ENCODE data around the gene PRKCH. TPM values are rescaled to one million over a fixed set of nuclear protein-coding genes. Genes with fewer than 3 reads are reported as not detected.
"Not testable (repeated sequence)": the region's sequence is repeated elsewhere in the genome, so short reads cannot be mapped to it uniquely, and the experiment has no call there.

Gene PRKCH
- total and polyA plus RNA-seq, 2 experiments from 2014 or later, result 2.4 to 3.5 TPM

DNA sequence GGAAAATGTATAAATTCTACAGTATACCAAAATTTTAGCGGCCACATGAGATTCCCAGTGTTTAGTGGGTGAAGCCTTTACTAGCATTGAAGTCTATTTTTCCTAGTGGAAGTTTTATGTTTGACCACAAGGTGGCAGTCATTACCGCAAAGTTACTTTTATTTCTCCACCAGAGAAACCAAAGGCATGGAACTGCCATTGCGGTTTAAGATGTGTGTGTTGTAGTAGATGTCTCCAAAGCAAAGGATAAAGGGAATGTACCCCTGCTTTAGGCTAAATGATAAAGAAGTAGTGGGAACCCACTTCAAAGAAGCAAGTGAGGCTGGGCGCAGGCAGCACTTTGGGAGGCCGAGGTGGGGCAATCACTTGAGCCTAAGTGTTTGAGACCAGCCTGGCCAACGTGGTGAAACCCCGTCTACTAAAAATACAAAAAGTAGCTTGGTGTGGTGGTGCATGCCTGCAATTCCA is 140.5 kb downstream of the PRKCH start:
- Histone ChIP-seq H3K27me3 (replicated peaks; ENCODE audit: insufficient read depth) (no peaks in the 10 kb centered on the region), H2AFZ (peak overlapping the region; percentile 23; the same call in 1 of the 2 replicates), H3K4me2 (ENCODE audit: unreplicated experiment) (peak overlapping the region; percentile 63), H3K9me2 (ENCODE audit: insufficient read depth) (no peaks in the 10 kb centered on the region), H3K79me2 (ENCODE audit: insufficient read depth) (peaks cover 93% of the 10 kb centered on the region), H3K9ac (peak overlapping the region; percentile 47), H3K4me1 (ENCODE audit: insufficient read depth) (peaks cover 41% of the 10 kb centered on the region), H3K4me3 (peak overlapping the region; percentile 26; the same call in 1 of the 2 replicates), H3K9me3 (ENCODE audit: low read depth) (no peaks in the 10 kb centered on the region), H3K27ac (peak overlapping the region; percentile 68), H4K20me1 (ENCODE audit: insufficient read depth) (no peaks in the 10 kb centered on the region), H3F3A (ENCODE audit: insufficient read depth) (peaks cover 34% of the 10 kb centered on the region; the same call in 1 of the 2 replicates), H3K36me3 (ENCODE audit: low read depth) (no peaks in the 10 kb centered on the region)
- TF ChIP-seq EZH2phosphoT487 (IDR thresholded peaks at IDR 0.05; ENCODE audit: insufficient read depth, low read depth) (no peak), EZH2 (IDR thresholded peaks at IDR 0.05; ENCODE audit: insufficient read depth, poor library complexity, severe bottlenecking) (no peak)
- in situ Hi-C loops (cut with MboI), result loop anchor here (25.0 kb wide), 1 partner anchor 300 kb away; the partner anchor contains the start of gene SNAPC1
- peak; percentile 79 for DNase-seq
- 40 to 45% methylated on average over 7 of the region's 7 CpGs for WGBS, 2 experiments (ENCODE audit: low coverage in 1 of 2, low lambda C conversion rate in 2 of 2, missing lambda C conversion rate in 2 of 2)

DNA sequence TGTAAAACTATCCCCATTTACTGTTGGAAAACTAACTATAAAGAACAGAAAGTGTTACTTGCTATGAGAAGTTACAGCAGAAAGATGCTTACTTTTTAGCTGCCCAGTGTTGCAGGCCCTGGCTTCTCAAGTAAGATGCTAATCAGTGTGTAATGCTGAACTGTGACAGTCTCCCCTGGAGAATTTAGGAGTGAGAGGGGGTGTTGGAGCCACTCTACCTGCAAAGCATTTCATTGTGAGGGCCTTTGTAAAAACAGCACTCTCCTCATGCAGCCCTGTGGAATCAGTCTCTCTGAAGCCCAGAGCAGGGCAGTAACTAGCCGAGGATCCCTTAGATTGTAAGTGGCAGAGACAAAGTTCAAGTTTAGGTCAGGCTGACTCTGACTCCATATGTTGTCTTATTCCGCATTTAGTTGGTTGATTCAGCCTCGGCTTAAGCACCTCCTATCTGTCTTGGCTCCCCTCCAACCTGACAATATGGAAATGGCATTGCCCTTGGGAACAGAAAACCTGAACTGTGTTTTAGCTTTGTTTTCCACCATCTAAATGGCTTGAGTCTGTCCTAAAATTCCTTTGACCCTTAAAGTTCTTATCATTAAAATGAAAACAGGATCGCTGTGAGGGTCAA is 141.3 kb downstream of the PRKCH start:
- no peak overlapping the region; the same call in 1 of the 2 replicates for H2AFZ ChIP-seq
- in situ Hi-C loops (cut with MboI), result loop anchor here (25.0 kb wide), 1 partner anchor 300 kb away; the partner anchor contains the start of gene SNAPC1
- no peaks in the 10 kb centered on the region for H3K9me2 ChIP-seq (ENCODE audit: insufficient read depth)
- H3K79me2 ChIP-seq (ENCODE audit: insufficient read depth), result peaks cover 93% of the 10 kb centered on the region
- H3K9ac ChIP-seq, result peak overlapping the region; percentile 47
- DNase-seq, result peak; percentile 84
- H3K9me3 ChIP-seq (ENCODE audit: low read depth), result no peaks in the 10 kb centered on the region
- TF ChIP-seq EZH2 (IDR thresholded peaks at IDR 0.05; ENCODE audit: insufficient read depth, poor library complexity, severe bottlenecking) (no peak), EZH2phosphoT487 (IDR thresholded peaks at IDR 0.05; ENCODE audit: insufficient read depth, low read depth) (no peak)
- H3K4me1 ChIP-seq (ENCODE audit: insufficient read depth), result peaks cover 43% of the 10 kb centered on the region
- peak overlapping the region; percentile 63 for H3K4me2 ChIP-seq (ENCODE audit: unreplicated experiment)
- H3F3A ChIP-seq (ENCODE audit: insufficient read depth), result peaks cover 34% of the 10 kb centered on the region; the same call in 1 of the 2 replicates
- H3K27ac ChIP-seq, result peak overlapping the region; percentile 68
- H3K27me3 ChIP-seq (replicated peaks; ENCODE audit: insufficient read depth), result no peaks in the 10 kb centered on the region
- no peaks in the 10 kb centered on the region for H4K20me1 ChIP-seq (ENCODE audit: insufficient read depth)
- H3K4me3 ChIP-seq, result peak overlapping the region; percentile 26
- 22 to 26% methylated on average over 4 of the region's 4 CpGs for WGBS, 2 experiments (ENCODE audit: low coverage in 1 of 2, low lambda C conversion rate in 2 of 2, missing lambda C conversion rate in 2 of 2)
- H3K36me3 ChIP-seq (ENCODE audit: low read depth), result no peaks in the 10 kb centered on the region

DNA sequence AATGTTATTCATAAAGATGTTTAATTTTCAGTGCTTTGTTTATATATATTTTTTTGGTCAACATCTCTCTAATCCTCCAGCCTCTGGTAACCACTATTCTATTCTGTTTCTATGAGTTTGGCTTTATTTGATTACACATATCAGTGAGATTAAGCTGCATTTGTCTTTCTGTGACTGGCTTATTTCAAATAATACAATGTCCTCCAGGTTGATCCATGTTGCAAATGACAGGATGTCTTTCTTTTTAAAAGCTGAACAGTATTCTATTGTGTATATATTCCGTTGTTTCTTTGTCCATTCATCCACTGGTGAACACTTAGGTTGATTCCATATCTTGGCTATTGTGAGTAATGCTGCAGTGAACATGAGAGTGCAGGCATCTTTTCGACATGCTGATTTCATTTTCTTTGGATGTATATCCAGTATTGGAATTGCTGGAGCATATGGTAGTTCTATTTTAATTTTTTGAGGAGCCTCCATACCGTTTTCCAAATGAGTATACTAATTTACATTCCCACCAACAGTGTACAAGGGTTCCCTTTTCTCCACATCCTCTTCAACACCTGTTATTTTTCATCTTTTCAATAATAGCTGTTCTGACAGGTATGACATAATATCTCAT is 142.4 kb downstream of the PRKCH start:
- peaks cover 43% of the 10 kb centered on the region for H3K4me1 ChIP-seq (ENCODE audit: insufficient read depth)
- no peaks in the 10 kb centered on the region for H3K9me2 ChIP-seq (ENCODE audit: insufficient read depth)
- no peak overlapping the region for H3K4me3 ChIP-seq
- TF ChIP-seq EZH2phosphoT487 (IDR thresholded peaks at IDR 0.05; ENCODE audit: insufficient read depth, low read depth), result no peak
- no peak for TF ChIP-seq EZH2 (IDR thresholded peaks at IDR 0.05; ENCODE audit: insufficient read depth, poor library complexity, severe bottlenecking)
- peak overlapping the region; percentile 3; the same call in 1 of the 2 replicates for H3K27ac ChIP-seq
- no peaks in the 10 kb centered on the region for H4K20me1 ChIP-seq (ENCODE audit: insufficient read depth)
- H3K9me3 ChIP-seq (ENCODE audit: low read depth), result no peaks in the 10 kb centered on the region
- WGBS, 2 experiments (ENCODE audit: low coverage in 1 of 2, low lambda C conversion rate in 2 of 2, missing lambda C conversion rate in 2 of 2), result 84 to 86% methylated on average over 3 of the region's 3 CpGs
- no peaks in the 10 kb centered on the region for H3K36me3 ChIP-seq (ENCODE audit: low read depth)
- peaks cover 34% of the 10 kb centered on the region; the same call in 1 of the 2 replicates for H3F3A ChIP-seq (ENCODE audit: insufficient read depth)
- in situ Hi-C loops (cut with MboI), result loop anchor here (25.0 kb wide), 1 partner anchor 299 kb away; the partner anchor contains the start of gene SNAPC1
- peaks cover 99% of the 10 kb centered on the region for H3K79me2 ChIP-seq (ENCODE audit: insufficient read depth)
- no peak overlapping the region for H3K9ac ChIP-seq
- peak overlapping the region; percentile 63 for H3K4me2 ChIP-seq (ENCODE audit: unreplicated experiment)
- no peaks in the 10 kb centered on the region for H3K27me3 ChIP-seq (replicated peaks; ENCODE audit: insufficient read depth)
- H2AFZ ChIP-seq, result no peak overlapping the region
- no peak for DNase-seq

DNA sequence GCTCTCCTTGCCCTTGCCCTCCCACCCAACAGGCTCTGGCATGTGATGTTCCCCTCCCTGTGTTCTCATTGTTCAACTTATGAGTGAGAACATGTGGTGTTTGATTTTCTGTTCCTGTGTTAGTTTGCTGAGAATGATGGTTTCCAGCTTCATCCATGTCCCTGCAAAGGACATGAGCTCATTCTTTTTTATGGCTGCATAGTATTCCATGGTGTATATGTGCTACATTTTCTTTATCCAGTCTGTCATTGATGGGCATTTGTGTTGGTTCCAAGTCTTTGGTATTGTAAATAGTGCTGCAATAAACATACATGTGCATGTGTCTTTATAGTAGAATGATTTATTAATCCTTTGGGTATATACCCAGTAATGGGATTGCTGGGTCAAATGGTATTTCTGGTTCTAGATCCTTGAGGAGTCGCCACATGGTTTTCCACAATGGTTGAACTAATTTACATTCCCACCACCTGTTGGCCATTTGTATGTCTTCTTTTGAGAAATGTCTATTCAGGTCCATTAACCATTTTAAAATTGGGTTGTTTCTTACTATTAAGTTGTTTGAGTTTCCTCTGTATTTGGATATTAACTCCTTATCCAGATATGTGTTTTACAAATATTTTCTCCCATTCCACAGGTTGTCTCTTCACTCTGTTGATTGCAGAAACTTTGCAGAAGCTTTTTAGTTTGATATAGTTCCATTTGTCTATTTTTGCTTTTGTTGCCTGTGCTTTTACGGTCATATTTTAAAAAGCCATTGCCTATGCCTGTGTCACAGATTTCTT is 143.4 kb downstream of the PRKCH start:
- peaks cover 34% of the 10 kb centered on the region; the same call in 1 of the 2 replicates for H3F3A ChIP-seq (ENCODE audit: insufficient read depth)
- H3K27ac ChIP-seq; H3K9me2 ChIP-seq (ENCODE audit: insufficient read depth); H3K9me3 ChIP-seq (ENCODE audit: low read depth); H3K36me3 ChIP-seq (ENCODE audit: low read depth); H3K9ac ChIP-seq; H3K4me3 ChIP-seq; H2AFZ ChIP-seq; H3K27me3 ChIP-seq (replicated peaks; ENCODE audit: insufficient read depth); H4K20me1 ChIP-seq (ENCODE audit: insufficient read depth); DNase-seq; H3K4me2 ChIP-seq (ENCODE audit: unreplicated experiment): not testable (repeated sequence)
- H3K4me1 ChIP-seq (ENCODE audit: insufficient read depth), result peaks cover 48% of the 10 kb centered on the region
- in situ Hi-C loops (cut with MboI), result loop anchor here (25.0 kb wide), 1 partner anchor 298 kb away; the partner anchor contains the start of gene SNAPC1
- peaks cover 99% of the 10 kb centered on the region for H3K79me2 ChIP-seq (ENCODE audit: insufficient read depth)
- WGBS, 2 experiments (ENCODE audit: low coverage in 1 of 2, low lambda C conversion rate in 2 of 2, missing lambda C conversion rate in 2 of 2), result 98 to 100% methylated on average over 2 of the region's 2 CpGs

Measured in GM23248 (cell line).